Stimulated activated CD8-positive, alpha-beta memory T cell treated with anti-CD3 and anti-CD28 coated beads, Interleukin-7, amount 100 ng/mL, for 48 hours (primary cell): Measurements from ENCODE around the gene AGO3.

Experiments
- DNase-seq, 2 donors: peaks; one replicate each; pipeline ENCODE4 v3.0.0-alpha.2; 2020; ENCODE audit warnings: low read depth in 1 of 2; ENCODE audit errors: extremely low read depth in 1 of 2

The AGO3 gene

DNA sequence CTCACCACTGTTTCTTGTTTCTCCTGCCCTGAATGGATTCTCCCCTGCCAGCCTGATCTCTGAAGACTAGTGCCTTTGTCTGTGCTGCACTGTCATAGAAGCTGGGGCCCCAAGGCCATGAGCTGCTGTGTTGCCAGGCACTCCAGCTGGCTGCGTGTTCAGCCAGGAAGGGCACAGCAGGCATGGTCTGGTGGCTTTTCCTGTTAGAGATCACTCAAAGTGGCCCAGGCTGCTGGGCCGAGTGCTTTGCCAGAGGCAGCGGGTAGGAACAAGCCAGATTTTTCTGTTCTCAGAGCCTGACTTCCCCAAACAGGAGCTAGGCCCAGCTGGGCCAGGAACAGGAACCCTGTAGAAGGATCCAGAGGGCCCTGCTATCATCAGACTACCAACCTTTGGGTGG lies 163.0 kb downstream of the AGO3 start:
- DNase-seq = no peak

DNA sequence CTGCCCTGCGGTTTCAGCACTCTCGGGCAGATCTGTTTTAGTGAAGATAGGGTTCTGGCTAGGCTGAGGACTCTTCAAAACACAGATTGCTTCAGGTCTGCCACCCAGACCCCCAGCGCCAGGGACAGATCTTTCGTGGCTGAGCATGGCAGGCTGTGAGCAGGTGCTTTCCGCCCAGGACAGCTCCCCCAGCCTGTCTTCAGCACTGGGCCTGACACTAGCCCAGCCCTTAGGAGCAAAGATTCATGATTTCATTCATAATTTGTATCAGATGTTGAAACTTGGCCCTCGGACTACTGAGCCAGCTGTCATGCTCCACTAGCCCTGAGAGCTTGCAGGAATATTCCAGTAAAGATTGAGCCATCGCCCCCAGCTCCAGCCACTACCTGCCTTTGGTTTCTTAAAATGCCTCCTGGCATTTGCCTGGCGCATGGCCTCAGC lies 163.7 kb downstream of the AGO3 start:
- DNase-seq = no peak

DNA sequence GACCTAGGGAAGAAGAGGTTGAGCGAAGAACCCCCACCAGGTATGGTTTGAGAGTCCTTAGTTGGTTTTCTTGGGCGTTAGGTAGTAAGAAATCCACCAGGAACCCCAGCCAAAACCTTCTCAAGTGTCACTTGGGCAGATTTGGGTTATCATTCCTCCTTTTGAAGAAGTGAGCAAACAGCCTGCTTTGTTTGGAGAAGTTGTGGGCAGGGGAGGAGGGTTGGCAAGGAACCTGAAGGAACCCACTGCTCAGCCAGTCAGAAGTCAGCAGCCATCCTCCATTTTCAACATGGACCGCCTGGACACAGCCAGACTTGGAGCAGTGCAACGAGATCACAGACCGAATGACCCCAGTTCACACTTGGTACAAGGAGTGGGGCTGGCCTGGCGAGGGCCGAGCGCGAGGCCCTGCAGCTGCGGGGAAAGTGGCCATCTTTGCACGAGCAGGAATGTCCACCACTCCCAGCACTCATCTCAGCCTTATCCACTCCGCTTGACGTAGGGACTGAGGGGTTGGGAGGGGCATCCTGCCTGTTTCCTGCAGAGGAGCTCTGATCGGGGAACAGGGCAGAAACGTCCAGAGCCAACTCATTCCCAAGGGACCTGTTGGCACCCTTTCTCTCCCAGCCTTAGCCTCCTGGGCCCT lies 165.0 kb downstream of the AGO3 start:
- no peak for DNase-seq

DNA sequence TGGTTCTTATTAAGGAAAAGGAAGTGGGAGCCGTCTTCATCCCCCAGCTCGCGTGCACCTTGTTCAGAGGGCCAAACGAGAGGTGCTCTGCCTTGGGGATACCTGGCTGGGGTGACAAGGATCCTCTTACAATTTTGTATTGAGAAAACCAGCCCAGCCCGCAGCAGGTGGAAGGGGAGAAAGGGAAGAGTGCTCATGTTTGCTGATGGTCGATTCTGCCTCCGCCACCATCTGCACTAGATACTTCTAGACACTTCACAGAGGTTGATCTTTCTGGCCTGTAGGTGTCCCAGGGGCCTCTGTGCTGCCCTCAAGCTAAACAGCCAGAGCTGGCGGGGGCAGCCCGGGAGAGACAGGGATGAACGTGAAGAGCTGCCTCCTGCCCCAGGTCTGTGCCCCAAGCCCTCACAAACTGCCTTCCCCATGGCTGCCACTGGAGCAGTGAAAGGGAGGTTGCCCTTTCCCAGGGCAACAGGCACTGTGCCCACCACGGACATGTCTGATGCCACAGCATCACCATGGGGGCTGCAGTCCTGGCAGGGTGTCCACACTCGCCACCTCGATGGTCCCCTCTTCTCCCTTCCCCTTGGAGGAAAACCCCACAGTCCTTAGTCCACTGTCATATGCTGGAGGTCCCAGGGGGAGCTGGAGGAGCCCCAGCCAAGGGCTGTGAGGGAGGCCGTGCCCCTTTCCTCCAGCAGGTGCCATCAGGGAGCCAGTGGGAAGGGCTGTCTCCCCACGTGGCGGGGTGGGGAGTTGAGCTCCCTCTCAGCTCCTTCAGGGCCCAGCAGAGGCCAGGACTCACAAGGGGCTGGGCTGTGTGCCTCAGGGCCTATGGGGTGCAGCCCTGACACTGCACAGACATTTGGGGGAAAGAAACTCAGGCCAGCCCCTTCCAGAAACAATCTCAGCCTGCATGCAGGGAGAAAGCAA lies 165.9 kb downstream of the AGO3 start:
- DNase-seq = no peak

DNA sequence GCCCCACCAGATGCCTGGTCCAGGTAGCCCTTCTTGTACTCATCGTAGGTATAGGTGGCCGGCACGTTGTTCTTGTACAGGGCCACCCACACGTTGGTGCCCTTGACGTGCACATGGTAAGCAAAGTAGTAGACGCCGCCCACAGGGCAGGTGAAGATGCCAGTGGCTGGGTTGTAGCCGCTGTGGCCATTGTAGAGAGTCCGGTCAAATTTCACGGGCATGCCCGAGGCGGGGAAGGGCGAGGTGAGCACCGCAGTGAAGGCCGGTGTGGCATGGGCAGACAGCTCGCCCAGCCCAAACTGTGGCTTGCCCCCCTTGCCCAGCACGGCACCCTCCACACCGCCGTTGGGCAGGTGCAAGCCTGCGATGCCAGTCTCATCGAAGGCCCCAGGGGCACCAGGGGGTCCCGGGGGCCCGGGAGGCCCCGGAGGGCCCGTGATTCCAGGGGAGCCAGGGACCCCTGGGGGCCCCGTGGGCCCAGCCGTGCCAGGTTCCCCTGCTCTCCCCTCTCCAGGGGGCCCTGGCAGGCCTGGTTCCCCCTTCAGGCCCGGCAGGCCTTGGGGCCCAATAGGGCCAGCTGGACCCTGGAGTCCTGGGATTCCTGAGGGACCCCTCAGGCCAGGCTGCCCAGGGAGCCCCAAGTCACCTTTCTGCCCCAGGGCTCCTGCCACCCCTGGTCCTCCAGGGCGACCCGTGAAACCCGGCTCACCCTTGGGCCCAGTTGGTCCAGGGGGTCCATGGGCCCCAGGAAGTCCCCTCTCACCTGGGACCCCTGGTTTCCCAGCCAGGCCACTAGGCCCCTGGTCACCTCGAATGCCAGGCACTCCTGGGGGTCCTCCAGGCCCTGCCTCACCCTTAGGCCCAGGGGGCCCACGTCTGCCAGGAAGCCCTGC lies 167.0 kb downstream of the AGO3 start:
- no peak for DNase-seq

DNA sequence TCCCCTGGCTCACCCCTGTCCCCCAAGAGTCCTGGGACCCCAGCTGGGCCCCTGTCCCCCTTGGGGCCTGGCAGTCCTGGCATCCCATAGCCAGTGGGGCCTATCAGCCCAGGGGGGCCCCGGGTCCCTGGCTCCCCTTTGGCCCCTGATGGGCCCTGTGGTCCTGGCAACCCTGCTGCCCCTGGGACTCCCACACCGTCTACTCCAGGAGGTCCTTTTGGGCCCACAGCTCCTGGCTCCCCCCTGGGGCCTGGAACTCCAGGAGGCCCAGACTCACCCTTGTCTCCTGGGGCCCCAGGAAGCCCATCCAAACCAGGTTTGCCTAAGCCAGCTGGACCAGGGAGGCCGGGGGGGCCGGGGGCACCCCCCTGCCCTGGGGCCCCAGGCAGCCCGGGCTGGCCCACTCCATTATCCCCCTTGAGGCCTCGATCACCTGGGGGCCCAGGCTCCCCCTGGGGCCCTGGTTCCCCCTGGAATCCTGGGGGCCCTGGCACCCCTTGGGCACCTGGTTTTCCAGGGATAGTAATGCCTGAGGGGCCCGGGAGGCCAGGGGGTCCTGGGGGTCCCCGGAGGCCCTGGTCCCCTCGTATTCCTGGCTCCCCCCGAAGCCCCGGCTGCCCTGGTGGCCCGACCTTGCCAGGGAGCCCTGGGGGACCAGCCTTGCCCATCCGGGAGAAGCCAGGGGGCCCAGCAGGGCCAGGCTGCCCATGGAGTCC lies 167.9 kb downstream of the AGO3 start:
- no peak for DNase-seq

DNA sequence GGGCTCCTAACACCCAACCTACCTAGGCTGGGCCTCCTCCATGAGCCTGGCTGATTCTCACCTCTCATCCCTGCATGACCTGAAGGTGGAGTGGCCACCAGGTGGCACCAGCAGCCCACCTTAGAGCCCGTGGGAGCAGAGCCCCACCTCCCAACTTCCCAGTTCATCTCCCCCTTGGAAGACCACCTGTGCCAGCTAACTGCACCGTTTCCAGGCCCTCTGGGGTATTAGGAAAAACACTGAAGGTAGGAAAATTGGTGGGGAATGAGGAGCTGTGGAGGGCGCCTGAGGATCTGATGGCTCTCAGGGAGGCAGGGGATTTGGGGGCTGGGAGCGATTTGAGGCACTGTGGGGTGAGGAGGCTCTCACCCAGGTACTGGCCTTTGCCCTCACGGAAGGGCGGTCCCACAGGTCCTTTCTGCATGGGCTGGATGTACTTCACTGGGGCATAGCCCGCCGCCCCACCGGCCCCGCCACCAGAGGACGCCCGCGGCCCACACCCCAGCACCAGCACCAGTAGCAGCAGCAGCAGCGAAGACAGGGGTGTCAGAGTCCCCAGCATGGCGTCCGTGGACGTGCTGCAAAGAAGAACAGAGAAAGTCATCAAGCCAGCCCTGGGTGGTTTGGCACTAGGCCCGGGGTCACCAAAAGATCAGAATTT lies 168.9 kb downstream of the AGO3 start:
- peak in 1 of 2 donors; percentile 63 for DNase-seq

DNA sequence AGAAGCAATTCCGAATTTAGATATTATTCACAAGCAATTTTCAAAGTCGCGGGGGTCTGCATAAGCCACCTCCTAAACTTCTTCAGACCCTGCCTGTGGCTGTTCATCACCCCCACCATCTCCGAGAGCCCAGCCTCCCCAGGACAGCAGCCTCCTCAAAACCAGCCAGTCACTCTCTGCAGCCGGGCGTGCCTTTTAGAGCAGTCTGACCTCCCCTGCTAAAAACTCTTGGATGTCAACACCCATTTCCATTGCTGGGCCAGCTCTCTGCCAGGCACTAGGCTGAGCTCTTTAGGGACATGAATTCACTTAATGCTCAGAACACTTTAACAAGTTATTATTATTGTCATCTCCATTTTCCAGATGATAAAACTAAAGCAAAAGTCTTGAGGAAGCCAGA lies 169.5 kb downstream of the AGO3 start:
- no peak for DNase-seq

DNA sequence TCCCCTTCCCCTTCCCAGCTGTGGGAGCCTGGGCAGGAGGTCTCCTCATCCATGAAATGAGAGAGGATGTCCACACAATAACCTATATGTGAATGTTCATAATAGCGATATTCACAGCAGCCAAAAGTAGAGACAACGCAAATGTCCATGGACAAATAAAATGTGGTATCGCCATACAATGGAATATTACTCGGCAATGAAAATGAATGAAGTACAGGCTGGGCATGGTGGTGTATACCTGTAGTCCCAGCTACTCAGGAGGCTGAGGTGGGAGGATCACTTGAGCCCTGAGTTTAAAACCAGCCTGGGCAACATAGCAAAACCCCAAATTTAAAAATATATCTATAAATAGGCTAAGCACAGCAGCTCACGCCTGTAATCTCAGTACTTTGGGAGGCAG lies 170.6 kb downstream of the AGO3 start:
- DNase-seq = no peak

DNA sequence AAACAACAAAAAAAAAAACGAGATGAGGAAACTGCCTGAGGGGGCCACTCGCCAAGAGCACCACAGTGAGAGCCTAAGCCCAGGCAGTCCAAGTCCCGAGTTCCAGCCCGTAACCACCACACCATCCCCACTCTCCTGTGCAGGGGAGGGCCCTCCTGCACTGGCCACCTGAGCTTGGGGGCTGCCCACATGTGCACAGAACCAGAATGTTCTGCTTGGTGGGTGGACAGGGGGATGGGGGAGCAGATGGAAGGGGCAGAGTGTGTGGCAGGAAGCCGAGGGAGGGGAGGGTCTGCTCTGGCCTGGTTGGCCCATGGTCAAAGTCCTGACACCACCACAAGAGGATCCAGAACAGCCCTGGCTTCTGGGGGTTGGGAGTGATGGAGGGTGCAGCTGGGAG lies 175.4 kb downstream of the AGO3 start:
- DNase-seq = no peak

DNA sequence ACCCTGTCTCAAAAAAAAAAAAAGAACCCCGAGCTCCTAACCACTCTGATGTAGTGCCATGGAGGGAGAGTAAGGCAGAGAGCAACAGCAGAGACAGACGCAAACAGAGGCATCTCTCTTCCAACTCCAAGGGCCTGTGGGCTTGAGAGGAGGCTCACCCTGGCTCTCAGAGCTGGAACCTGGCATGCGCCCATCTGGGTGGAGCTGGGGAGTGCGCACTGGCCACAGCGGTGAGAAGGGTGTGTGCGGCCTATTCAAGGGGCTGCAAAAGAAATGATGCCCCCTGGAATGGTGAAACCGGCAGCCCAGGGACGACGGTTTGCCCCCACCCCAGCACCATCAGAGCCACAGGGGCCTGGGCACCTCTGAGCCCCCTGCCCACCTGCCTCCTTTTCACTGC lies 176.5 kb downstream of the AGO3 start:
- DNase-seq = no peak

DNA sequence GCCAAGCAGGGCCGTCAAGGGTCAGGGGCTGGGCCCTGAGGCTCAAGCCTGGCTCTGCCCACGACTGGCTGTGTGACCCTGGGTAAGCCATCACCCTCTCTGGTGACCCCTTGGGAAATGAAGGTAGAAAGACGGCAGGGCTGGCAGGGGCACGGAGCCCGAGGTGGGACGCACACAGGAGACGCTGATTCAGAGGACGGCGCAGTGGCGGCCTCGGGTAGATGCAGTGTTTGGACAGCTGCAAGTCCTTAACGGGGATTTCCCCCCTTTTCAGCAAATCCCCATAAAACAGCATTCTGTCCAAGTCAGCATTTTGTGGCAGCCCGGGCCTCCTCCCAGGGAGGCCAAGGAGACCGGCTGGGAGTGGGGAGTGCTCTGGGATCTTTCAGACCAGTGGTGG lies 177.4 kb downstream of the AGO3 start:
- no peak for DNase-seq

DNA sequence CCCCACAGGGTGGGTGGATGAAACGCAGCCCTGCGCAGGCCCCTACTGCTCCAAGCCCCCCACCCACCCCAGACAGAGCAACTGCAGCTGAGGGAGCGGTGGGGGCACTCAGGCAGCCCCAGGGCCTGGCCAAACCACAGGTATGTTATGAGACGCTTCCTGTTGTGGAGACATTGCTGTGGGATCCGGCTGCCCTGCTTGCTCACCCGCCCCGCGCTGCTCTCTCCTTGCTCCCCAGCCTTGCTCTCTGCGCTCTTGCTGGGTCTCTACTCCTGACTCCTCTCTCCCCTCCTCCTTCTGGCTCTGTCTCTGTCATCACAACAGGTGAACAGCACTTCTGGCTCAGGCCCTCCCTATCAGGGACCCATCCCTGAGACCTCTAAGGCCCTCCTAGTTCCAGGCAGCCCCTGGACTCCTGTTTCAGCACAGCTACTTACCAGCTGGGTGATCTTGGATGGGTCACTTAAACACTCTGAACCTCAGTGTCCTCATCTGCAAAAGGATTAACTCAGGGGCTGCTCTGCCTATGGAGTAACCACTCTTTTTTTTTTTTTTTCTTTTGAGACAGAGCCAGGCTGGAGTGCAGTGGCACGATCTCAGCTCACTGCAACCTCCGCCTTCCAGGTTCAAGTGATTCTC lies 178.3 kb downstream of the AGO3 start:
- peak in 1 of 2 donors; percentile 29 for DNase-seq

DNA sequence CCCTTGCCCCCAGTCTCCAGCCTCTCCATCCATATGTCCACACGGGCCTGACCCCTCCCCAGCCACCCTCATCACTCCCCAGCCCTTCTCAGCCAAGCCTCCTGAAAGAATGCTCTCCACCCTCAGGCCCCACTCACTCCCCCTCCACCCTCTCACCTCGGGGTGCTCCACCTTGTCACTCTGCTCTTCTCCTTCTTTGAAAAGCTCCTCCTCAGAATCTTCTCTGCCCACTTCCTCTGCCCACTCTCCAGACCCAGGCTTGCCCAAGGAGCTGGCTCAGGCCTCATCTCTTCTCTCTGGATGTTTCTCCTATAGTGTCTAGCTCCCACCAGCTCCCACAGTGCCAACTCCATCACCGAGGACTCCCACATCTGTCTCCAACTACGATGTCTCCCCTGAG lies 180.2 kb downstream of the AGO3 start:
- DNase-seq = no peak

DNA sequence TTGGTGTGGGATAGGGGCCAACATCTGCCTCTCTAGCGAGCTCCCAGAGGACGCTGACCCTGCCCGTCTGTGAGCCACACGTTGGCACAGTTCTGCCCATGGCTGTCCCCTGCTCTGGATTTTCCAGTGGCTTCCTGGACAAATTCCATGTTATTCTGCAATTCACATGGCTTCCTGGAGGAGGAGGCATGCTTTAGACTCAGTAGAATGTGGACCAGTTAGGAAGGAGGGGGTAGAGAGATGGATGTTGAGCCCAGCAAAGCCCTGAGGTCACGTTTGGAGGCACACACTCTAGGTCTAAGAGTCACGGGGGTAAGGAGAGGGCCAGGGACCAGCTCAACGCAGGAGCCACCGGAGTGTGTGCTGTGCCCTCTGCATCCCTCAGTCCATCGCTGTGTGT lies 181.9 kb downstream of the AGO3 start:
- no peak for DNase-seq

DNA sequence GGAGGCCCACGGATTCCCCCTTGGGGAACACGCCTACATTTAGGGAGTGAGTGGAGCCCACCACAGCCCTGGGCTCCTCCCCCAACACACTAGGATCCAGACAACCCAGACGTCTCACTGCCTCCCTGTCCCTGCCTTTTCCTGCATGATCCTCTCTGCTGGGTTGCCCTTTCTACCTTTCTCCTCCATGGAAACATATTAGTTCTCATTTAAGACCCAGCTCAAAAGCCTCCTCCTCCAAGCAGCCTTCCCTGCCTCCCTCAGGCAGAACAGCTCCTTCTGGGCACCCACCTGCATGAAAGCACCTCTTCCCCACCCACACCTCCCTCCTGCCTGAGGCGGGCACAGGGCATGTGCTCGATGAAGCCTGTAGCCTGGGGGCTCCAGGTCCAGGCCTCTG lies 183.5 kb downstream of the AGO3 start:
- DNase-seq = no peak

DNA sequence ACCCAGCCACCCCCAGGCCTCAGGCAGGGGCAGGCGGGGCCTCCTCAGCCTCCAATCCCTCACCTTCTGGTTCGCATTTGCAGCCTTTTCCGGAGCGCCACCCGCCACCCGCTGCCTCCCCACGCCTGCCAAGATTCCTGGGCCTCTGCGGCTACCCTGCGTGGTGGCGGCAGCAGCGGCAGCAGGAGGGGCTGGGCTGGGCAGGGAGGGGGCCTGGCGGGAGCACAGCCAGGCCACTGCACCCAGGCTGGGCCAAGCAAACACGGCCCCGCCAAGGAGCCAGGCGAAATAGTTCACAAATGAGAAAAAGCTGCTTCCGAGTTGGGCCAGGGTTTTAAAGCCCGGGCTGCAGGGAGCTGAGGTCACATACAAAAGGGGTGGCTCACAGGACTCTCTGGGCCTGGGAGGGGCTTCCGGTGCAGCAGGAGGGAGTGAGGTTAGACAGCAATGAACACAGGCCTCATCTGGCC lies 184.3 kb downstream of the AGO3 start:
- no peak for DNase-seq

DNA sequence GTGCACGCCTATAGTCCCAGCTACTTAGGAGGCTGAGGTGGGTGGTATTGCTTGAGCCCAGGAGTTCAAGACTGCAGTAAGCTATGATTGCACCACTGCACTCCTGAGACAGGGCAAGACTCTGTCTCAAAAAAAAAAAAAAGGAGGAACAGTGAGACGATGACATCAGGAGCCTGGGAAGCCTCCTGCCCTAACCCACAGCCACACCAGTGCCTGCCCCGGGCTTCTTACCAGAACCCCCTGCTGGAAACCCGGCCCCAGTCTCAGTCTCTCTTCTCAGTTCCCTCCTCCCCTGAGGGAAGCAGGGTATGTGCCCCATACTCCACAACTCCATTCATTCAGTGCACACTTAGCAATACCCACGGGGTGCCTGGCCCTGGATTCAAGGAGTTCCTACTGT lies 185.0 kb downstream of the AGO3 start:
- DNase-seq = no peak

DNA sequence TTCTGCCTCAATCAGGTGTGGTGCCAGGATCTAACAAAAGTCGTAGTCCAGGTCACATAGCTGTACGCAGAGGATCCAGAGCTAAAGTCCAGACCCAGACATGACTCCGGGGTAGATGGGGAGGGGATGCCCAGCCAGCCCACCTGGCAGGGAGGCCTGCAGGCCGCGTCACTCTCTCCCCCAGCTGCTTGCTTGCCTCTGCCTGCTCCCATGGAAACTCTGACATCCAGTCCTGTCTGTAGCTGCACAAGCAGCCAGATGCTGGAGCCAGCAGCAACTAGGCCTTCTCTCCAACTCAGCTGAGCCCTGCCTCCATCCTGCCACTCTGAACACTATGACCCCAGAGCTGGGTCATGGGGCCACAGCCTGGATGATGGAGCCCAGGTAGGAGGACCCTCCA lies 186.0 kb downstream of the AGO3 start:
- DNase-seq = no peak
